Kidney (tissue), 14 donors: ENCODE measurements around the gene SLC41A3. TPM values are rescaled to one million over a fixed set of nuclear protein-coding genes. Genes with fewer than 3 reads are reported as not detected.

Experiments used
- DNase-seq, 5 donors: peaks; one replicate each; pipeline ENCODE4 v3.0.0-alpha.2; 2013 to 2020
- FAIRE-seq: peaks from 2 replicates; lab custom pipeline; 2012; peaks lifted over from hg19 to GRCh38; lab: Jason Lieb, UNC
- H3K27ac ChIP-seq, 2 donors: one replicate each; pipeline ENCODE4 v1.7.0; 2013; ENCODE audit warnings: low read depth in 2 of 2, low read length in 2 of 2, inconsistent platforms in 1 of 2
- H3K27me3 ChIP-seq: one replicate; pipeline ENCODE4 v1.7.1; 2013; ENCODE audit warnings: low read length, inconsistent platforms; ENCODE audit not compliant: control insufficient read depth, insufficient read depth
- H3K36me3 ChIP-seq, 3 donors: one replicate each; pipeline versions ENCODE4 v1.7.0 to v1.7.1; 2013; ENCODE audit warnings: low read length in 3 of 3, control low read depth in 1 of 3, inconsistent platforms in 1 of 3; ENCODE audit not compliant: insufficient read depth in 3 of 3, control insufficient read depth in 2 of 3
- H3K4me1 ChIP-seq, 3 donors: one replicate each; pipeline versions ENCODE4 v1.7.0 to v1.7.1; 2013; ENCODE audit warnings: low read length in 3 of 3, inconsistent platforms in 1 of 3, low read depth in 1 of 3; ENCODE audit not compliant: control insufficient read depth in 2 of 3, insufficient read depth in 2 of 3
- H3K4me3 ChIP-seq, 3 donors: one replicate each; pipeline versions ENCODE4 v1.7.0 to v1.8.1; 2013; ENCODE audit warnings: low read length in 3 of 3, control low read depth in 1 of 3, inconsistent platforms in 1 of 3
- H3K9ac ChIP-seq, 3 donors: one replicate each; pipeline versions ENCODE4 v1.7.0 to v1.7.1; 2013; ENCODE audit warnings: low read length in 3 of 3, control low read depth in 1 of 3, inconsistent platforms in 1 of 3
- H3K9me3 ChIP-seq, 3 donors: one replicate each; pipeline versions ENCODE4 v1.7.0 to v1.7.1; 2013; ENCODE audit warnings: low read length in 3 of 3, control low read depth in 1 of 3, inconsistent platforms in 1 of 3; ENCODE audit not compliant: control insufficient read depth in 2 of 3, insufficient read depth in 1 of 3
- CTCF ChIP-seq: IDR thresholded peaks from 3 replicates; pipeline ENCODE4 v1.5.1; 2012; ENCODE audit warnings: mild to moderate bottlenecking, moderate library complexity, borderline replicate concordance; ENCODE audit not compliant: insufficient read depth; ENCODE audit errors: extremely low read depth
- intact Hi-C: fragments of 100-400 bp; cut with DNase I; formaldehyde crosslinking; loops from one replicate; pipeline ENCODE4 v1.11.1; 2022
- polyA plus RNA-seq: library from polyadenylated mRNA; stranded (reverse); fragments of 350-450 nt; fragmentation: Illumina TruSeq; extraction: RNeasy Lipid Tissue Mini Kit (QIAGEN cat#74804); gene quantifications from one replicate; pipeline ENCODE4 v1.2.3, GENCODE V29; 2014; ENCODE audit warnings: low read depth, low replicate concordance; ENCODE audit not compliant: insufficient read depth
- total RNA-seq: library from RNA; stranded (reverse); fragmentation: NEBNext Ultra II Directional; extraction: Animal tissue kit (Norgen Biotek cat#: 25700); gene quantifications from one replicate; pipeline ENCODE4 v1.2.1, GENCODE V29; 2021
- donor health status: control.
- donor health status: control.
- donor health status: control.
- donor health status: control.
- donor health status: control.
- donor health status: DM: yes; HTN: yes; CAD: no.
- donor health status: Normal renal cell carcinoma (clear cell type).

The SLC41A3 gene
- total and polyA plus RNA-seq, 2 donors from 2014 or later: 31.6 to 74.3 TPM

- Histone ChIP-seq H3K4me1 (no peaks in the 10 kb centered on the region), H3K27me3 (no peaks in the 10 kb centered on the region), H3K9me3 (no peaks in the 10 kb centered on the region), H3K9ac (no peak overlapping the region), H3K27ac (no peak overlapping the region), H3K4me3 (no peak overlapping the region), H3K36me3 (peaks cover 0 to 59% (median 36%) of the 10 kb centered on the region in 3 donors)
- intact Hi-C loops: no loop called here
- no peak for TF ChIP-seq CTCF
- FAIRE-seq (no peak), DNase-seq (peak in 2 of 5 donors; percentile 15 to 17)
Observed at GRCh38 chr3:126108676-126109050, 24.7 kb upstream of the SLC41A3 start.

- TF ChIP-seq CTCF: no peak
- FAIRE-seq: no peak
- H3K27ac ChIP-seq: no peak overlapping the region
- no peaks in the 10 kb centered on the region for H3K9me3 ChIP-seq
- intact Hi-C loops: no loop called here
- H3K4me3 ChIP-seq: no peak overlapping the region
- peaks cover 0 to 60% (median 38%) of the 10 kb centered on the region in 3 donors for H3K36me3 ChIP-seq
- H3K9ac ChIP-seq: no peak overlapping the region
- no peaks in the 10 kb centered on the region for H3K4me1 ChIP-seq
- no peaks in the 10 kb centered on the region for H3K27me3 ChIP-seq
- peak in 1 of 5 donors; percentile 21 for DNase-seq
Observed at GRCh38 chr3:126107957-126108675, 24.2 kb upstream of the SLC41A3 start.

- Histone ChIP-seq H3K9me3 (no peaks in the 10 kb centered on the region), H3K27me3 (no peaks in the 10 kb centered on the region), H3K4me3 (no peak overlapping the region), H3K36me3 (peaks cover 0 to 67% (median 42%) of the 10 kb centered on the region in 3 donors), H3K4me1 (no peaks in the 10 kb centered on the region), H3K27ac (no peak overlapping the region), H3K9ac (no peak overlapping the region)
- FAIRE-seq (no peak), DNase-seq (peak in 1 of 5 donors; percentile 20)
- TF ChIP-seq CTCF: no peak
- intact Hi-C loops: no loop called here
Observed at GRCh38 chr3:126107203-126107939, 23.4 kb upstream of the SLC41A3 start.
